ENCODE measurements around the gene PROS1.

DNA sequence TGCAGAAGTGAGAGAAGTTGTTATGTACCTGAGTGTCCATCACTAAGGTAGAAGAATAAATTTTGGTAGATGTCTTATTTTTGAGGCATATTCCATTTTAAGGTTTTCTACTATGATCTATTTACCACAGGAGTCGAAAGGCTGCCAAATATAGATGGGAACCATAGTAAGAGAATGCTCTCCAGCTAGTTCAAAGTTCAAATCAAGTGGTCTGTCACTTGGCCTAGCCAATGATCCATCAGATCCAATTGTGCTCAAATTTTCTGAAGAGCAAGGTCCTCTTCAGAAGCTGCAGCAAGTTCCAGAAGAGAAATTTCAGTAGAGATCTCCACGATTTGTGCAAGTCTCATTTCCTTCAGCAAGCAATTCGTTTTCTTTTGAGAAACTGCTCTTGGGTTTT lies 10.9 kb downstream of the PROS1 start:
- TF ChIP-seq, protein P1, sequence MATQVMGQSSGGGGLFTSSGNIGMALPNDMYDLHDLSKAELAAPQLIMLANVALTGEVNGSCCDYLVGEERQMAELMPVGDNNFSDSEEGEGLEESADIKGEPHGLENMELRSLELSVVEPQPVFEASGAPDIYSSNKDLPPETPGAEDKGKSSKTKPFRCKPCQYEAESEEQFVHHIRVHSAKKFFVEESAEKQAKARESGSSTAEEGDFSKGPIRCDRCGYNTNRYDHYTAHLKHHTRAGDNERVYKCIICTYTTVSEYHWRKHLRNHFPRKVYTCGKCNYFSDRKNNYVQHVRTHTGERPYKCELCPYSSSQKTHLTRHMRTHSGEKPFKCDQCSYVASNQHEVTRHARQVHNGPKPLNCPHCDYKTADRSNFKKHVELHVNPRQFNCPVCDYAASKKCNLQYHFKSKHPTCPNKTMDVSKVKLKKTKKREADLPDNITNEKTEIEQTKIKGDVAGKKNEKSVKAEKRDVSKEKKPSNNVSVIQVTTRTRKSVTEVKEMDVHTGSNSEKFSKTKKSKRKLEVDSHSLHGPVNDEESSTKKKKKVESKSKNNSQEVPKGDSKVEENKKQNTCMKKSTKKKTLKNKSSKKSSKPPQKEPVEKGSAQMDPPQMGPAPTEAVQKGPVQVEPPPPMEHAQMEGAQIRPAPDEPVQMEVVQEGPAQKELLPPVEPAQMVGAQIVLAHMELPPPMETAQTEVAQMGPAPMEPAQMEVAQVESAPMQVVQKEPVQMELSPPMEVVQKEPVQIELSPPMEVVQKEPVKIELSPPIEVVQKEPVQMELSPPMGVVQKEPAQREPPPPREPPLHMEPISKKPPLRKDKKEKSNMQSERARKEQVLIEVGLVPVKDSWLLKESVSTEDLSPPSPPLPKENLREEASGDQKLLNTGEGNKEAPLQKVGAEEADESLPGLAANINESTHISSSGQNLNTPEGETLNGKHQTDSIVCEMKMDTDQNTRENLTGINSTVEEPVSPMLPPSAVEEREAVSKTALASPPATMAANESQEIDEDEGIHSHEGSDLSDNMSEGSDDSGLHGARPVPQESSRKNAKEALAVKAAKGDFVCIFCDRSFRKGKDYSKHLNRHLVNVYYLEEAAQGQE (IDR thresholded peaks at IDR 0.05; ENCODE audit: insufficient read depth in 1 of 2, low read depth in 2 of 2, low read length in 2 of 2) = no peak
- TF ChIP-seq SIN3A (IDR thresholded peaks at IDR 0.05; ENCODE audit: borderline replicate concordance, insufficient read depth, low read length) = no peak
